HG02610 (cell line): Measurements from ENCODE around the gene FAM222A.

Experiments used
- ATAC-seq: cut with Tn5 transposase; IDR thresholded peaks from one replicate; pipeline ENCODE4 v1.9.1; 2021; ENCODE audit warnings: mild to moderate bottlenecking, moderate library complexity; ENCODE audit not compliant: unreplicated experiment

FAM222A gene

GRCh38 chr12:109816870-109817269, 103.2 kb downstream of the FAM222A start:
- ATAC-seq = no peak

GRCh38 chr12:109817627-109818231, 104.1 kb downstream of the FAM222A start:
- no peak for ATAC-seq

- ATAC-seq = no peak
These were observed 104.6 kb downstream of the FAM222A start for GRCh38 chr12:109818253-109818652.

- no peak for ATAC-seq
These were observed 105.4 kb downstream of the FAM222A start for GRCh38 chr12:109818905-109819500.
